HCT116 (cell line): ENCODE data around the gene B3GNT5. TPM values are rescaled to one million over a fixed set of nuclear protein-coding genes. Genes with fewer than 3 reads are reported as not detected.

Source experiments
- ATAC-seq: fragments of 200-7000 bp; cut with Tn5 transposase; 2 replicates; pipeline ENCODE4 v1.9.1; 2020; ENCODE audit warnings: mild to moderate bottlenecking, moderate library complexity
- BruUV-seq: library from RNA; stranded (reverse); fragments of 400-500 nt; replicated peaks from 2 replicates; lab custom pipeline; 2021; lab: Mats Ljungman, UMichigan
- CTCF ChIA-PET: fragments of 300-600 bp; sonication (Branson Sonifier 250); formaldehyde crosslinking; loops from one replicate; lab custom pipeline; 2021; ENCODE audit warnings: antibody characterized with exemption; lab: Charles Lee
- POLR2A ChIA-PET: fragments of 300-600, 350-600 bp; sonication (Branson Sonifier 250); formaldehyde crosslinking; loops from one replicate; lab custom pipeline; 2021; ENCODE audit warnings: antibody characterized with exemption; lab: Charles Lee
- RAD21 ChIA-PET, 2 experiments: fragments of 300-600 bp; sonication (Branson Sonifier 250); formaldehyde crosslinking; loops; one replicate each; lab custom pipeline; 2023; ENCODE audit warnings: low total read pairs in 2 of 2; ENCODE audit not compliant: uncharacterized antibody in 2 of 2, unreplicated experiment in 2 of 2, low non-redundant PET in 1 of 2; lab: Charles Lee
- DNase-seq: peaks from one replicate; pipeline ENCODE4 v3.0.0-alpha.2; 2010; ENCODE audit warnings: low read depth, low spot score
- H2AFZ ChIP-seq: fragments of 200-600 bp; shearing (Covaris generic), sonication (generic); 2 replicates; pipeline ENCODE4 v1.6.1; 2017; ENCODE audit warnings: low read depth, mixed run types, mixed read lengths, antibody characterized with exemption, low read length; ENCODE audit not compliant: poor library complexity, severe bottlenecking
- H3K27ac ChIP-seq: 2 replicates; pipeline ENCODE4 v1.5.1; 2012; ENCODE audit warnings: low read depth, low read length
- H3K27me3 ChIP-seq: fragments of 200-600 bp; sonication (generic); 2 replicates; pipeline ENCODE4 v1.6.1; 2016; ENCODE audit warnings: mixed run types, low read length, mixed read lengths; ENCODE audit not compliant: insufficient read depth
- H3K36me3 ChIP-seq, 2 experiments: fragments of 200-500 bp in 1 of 2; fragments of 200-600 bp in 1 of 2; sonication (Bioruptor generic) in 1 of 2; sonication (generic) in 1 of 2; 2 replicates each; pipeline versions ENCODE4 v1.5.1 to v1.6.1; 2014 to 2016; ENCODE audit warnings: low read length in 2 of 2, inconsistent platforms in 1 of 2, mixed read lengths in 1 of 2, mixed run types in 1 of 2; ENCODE audit not compliant: insufficient read depth in 2 of 2, control insufficient read depth in 1 of 2
- H3K4me1 ChIP-seq, 2 experiments: fragments of 200-600 bp in 1 of 2; sonication (generic) in 1 of 2; 2 replicates each; pipeline versions ENCODE4 v1.5.1 to v1.6.1; 2012 to 2017; ENCODE audit warnings: low read length in 2 of 2, inconsistent platforms in 1 of 2, mild to moderate bottlenecking in 1 of 2, mixed read lengths in 1 of 2, mixed run types in 1 of 2, moderate library complexity in 1 of 2; ENCODE audit not compliant: insufficient read depth in 2 of 2, control insufficient read depth in 1 of 2
- H3K4me2 ChIP-seq: fragments of 200-600 bp; sonication (generic); 2 replicates; pipeline ENCODE4 v1.6.1; 2017; ENCODE audit warnings: mixed run types, low read length, mixed read lengths
- H3K4me3 ChIP-seq, 2 experiments: fragments of 200-600 bp in 1 of 2; sonication (generic) in 1 of 2; replicated peaks in 1 of 2; 2 replicates each; pipeline ENCODE4 v1.5.1; 2011 to 2016; ENCODE audit warnings: low read length in 2 of 2, control low read depth in 1 of 2, low read depth in 1 of 2, mild to moderate bottlenecking in 1 of 2, mixed read lengths in 1 of 2, mixed run types in 1 of 2
- H3K79me2 ChIP-seq: fragments of 200-600 bp; sonication (generic); 2 replicates; pipeline ENCODE4 v1.6.1; 2017; ENCODE audit warnings: mild to moderate bottlenecking, mixed run types, low read length, moderate library complexity, mixed read lengths; ENCODE audit not compliant: insufficient read depth
- H3K9ac ChIP-seq: fragments of 200-600 bp; sonication (generic); 2 replicates; pipeline ENCODE4 v1.6.1; 2016; ENCODE audit warnings: low read length, mixed read lengths
- H3K9me2 ChIP-seq: fragments of 200-600 bp; sonication (generic), shearing (Covaris generic); 2 replicates; pipeline ENCODE4 v1.6.1; 2017; ENCODE audit warnings: mixed run types, mild to moderate bottlenecking, moderate library complexity; ENCODE audit not compliant: insufficient read depth
- H3K9me3 ChIP-seq, 2 experiments: fragments of 200-500 bp in 1 of 2; fragments of 200-600 bp in 1 of 2; sonication (Bioruptor generic) in 1 of 2; sonication (generic) in 1 of 2; 2 replicates each; pipeline ENCODE4 v1.6.1; 2014 to 2017; ENCODE audit warnings: low read length in 2 of 2, mixed read lengths in 2 of 2, inconsistent platforms in 1 of 2, low read depth in 1 of 2, mild to moderate bottlenecking in 1 of 2, mixed run types in 1 of 2, moderate library complexity in 1 of 2; ENCODE audit not compliant: control insufficient read depth in 1 of 2, insufficient read depth in 1 of 2
- H4K20me1 ChIP-seq: fragments of 200-600 bp; sonication (generic), shearing (Covaris generic); 2 replicates; pipeline ENCODE4 v1.6.1; 2017; ENCODE audit warnings: mixed run types, mild to moderate bottlenecking, moderate library complexity; ENCODE audit not compliant: insufficient read depth
- CBX3 ChIP-seq: IDR thresholded peaks from 2 replicates; pipeline ENCODE4 v1.6.1; 2012; ENCODE audit warnings: low read depth
- CEBPB ChIP-seq: IDR thresholded peaks from 2 replicates; pipeline ENCODE4 v1.6.1; 2012; ENCODE audit warnings: low read depth
- EGR1 ChIP-seq: IDR thresholded peaks from 2 replicates; pipeline ENCODE4 v1.6.1; 2012; ENCODE audit warnings: low read depth
- ELF1 ChIP-seq: IDR thresholded peaks from 2 replicates; pipeline ENCODE4 v1.6.1; 2012; ENCODE audit warnings: low read depth, borderline replicate concordance
- FOSL1 ChIP-seq: IDR thresholded peaks from 2 replicates; pipeline ENCODE4 v1.6.1; 2012; ENCODE audit warnings: low read depth
- POLR2AphosphoS5 ChIP-seq: IDR thresholded peaks from 2 replicates; pipeline ENCODE4 v1.6.1; 2011; ENCODE audit warnings: mild to moderate bottlenecking, low read depth, low read length, moderate library complexity
- RAD21 ChIP-seq: IDR thresholded peaks from 2 replicates; pipeline ENCODE4 v1.6.1; 2012; ENCODE audit warnings: low read depth, mild to moderate bottlenecking
- SIN3A ChIP-seq: IDR thresholded peaks from 2 replicates; pipeline ENCODE4 v1.6.1; 2012; ENCODE audit warnings: low read depth
- SP1 ChIP-seq: IDR thresholded peaks from 2 replicates; pipeline ENCODE4 v1.6.1; 2012; ENCODE audit warnings: low read depth
- SRF ChIP-seq: IDR thresholded peaks from 2 replicates; pipeline ENCODE4 v1.6.1; 2012; ENCODE audit warnings: low read depth
- YY1 ChIP-seq: IDR thresholded peaks from 2 replicates; pipeline ENCODE4 v1.6.1; 2011; ENCODE audit warnings: low read length, low read depth, moderate library complexity, mild to moderate bottlenecking; ENCODE audit not compliant: insufficient replicate concordance; ENCODE audit errors: extremely low read depth
- ZNF274 ChIP-seq: fragments of 200-500 bp; sonication (Bioruptor generic); IDR thresholded peaks from 2 replicates; pipeline ENCODE4 v1.6.1; 2014; ENCODE audit warnings: mild to moderate bottlenecking, low read depth, low read length, inconsistent platforms
- intact Hi-C: fragments of 100-400 bp; cut with micrococcal nuclease; formaldehyde crosslinking; loops from 2 replicates; pipeline ENCODE4 v1.10.0; 2022
- total RNA-seq: library from RNA; stranded (reverse); gene quantifications from one replicate; pipeline ENCODE4 v1.2.1, GENCODE V29; 2021; ENCODE audit not compliant: unreplicated experiment
- TF ChIP-seq, protein P1 (sequence below), 3 experiments: fragments of 200-600 bp in 1 of 3; sonication (generic) in 1 of 3; IDR thresholded peaks in 2 of 3; conservative IDR thresholded peaks in 1 of 3; 2 replicates each; pipeline ENCODE4 v1.5.1; 2012 to 2017; ENCODE audit warnings: low read depth in 2 of 3, low read length in 2 of 3, antibody characterized with exemption in 1 of 3, borderline replicate concordance in 1 of 3, control low read depth in 1 of 3, mild to moderate bottlenecking in 1 of 3, mixed read lengths in 1 of 3, mixed run types in 1 of 3, moderate library complexity in 1 of 3; ENCODE audit not compliant: insufficient read depth in 1 of 3
- TF ChIP-seq, protein P2 (sequence below): IDR thresholded peaks from 2 replicates; pipeline ENCODE4 v1.6.1; 2011; ENCODE audit warnings: mild to moderate bottlenecking, low read length, moderate library complexity; ENCODE audit not compliant: insufficient replicate concordance; ENCODE audit errors: extremely low read depth
- TF ChIP-seq, protein P3 (sequence below): IDR thresholded peaks from 2 replicates; pipeline ENCODE4 v1.6.1; 2012; ENCODE audit warnings: low read depth
- TF ChIP-seq, protein P4 (sequence below): IDR thresholded peaks from 2 replicates; pipeline ENCODE4 v1.6.1; 2012

Gene B3GNT5
- total RNA-seq, 1 experiment from 2014 or later: 25.3 TPM

DNA sequence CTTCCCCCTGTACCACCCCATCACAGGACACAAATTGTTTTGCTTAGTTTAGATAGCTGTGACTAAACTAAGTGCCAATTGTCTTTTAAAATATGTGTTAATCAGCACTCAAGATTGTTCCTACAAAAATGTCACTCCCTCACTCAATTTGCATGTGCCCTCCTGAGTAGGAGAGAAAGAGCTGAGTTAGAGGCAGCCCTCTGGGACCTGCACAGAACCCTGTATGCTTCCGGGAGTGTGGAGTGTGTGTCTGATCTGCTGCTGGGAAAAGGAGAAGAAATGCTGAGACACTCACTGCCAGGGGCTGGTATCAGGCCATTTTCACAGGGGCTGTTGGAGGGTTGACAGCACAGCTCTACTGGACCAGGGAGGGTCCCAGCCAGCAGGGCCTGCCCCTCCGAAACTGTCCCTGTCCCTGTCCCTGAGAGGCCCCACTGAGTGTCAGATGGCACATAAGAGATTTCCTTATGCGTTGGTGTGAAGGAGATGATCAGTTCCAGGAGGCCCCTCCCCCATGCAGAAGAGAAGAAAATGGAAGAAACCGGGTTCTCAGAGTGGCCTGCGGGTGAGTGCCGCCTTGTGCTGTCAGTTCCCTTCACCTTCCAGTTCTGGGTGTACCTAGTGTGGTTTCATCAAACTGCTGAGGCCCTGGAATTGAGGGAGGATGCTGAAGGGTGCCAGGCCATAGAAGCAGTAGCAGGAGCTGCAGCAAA is 3.9 kb upstream of the B3GNT5 start:
- POLR2A ChIA-PET: no interaction called here
- Histone ChIP-seq H3K79me2 (peaks cover 9% of the 10 kb centered on the region; the same call in 1 of the 2 replicates), H3K27me3 (no peaks in the 10 kb centered on the region), H3K4me2 (no peak overlapping the region), H2AFZ (no peak overlapping the region), H3K27ac (no peak overlapping the region), H3K9me2 (no peaks in the 10 kb centered on the region), H3K9me3 (no peaks in the 10 kb centered on the region), H4K20me1 (no peaks in the 10 kb centered on the region), H3K4me1 (peaks cover 5 to 8% of the 10 kb centered on the region in 2 experiments; a peak in 3 of 4 replicates), H3K36me3 (no peaks in the 10 kb centered on the region), H3K9ac (no peak overlapping the region), H3K4me3 (no peak overlapping the region)
- no peak for ATAC-seq
- intact Hi-C loops: no loop called here
- CTCF ChIA-PET: no interaction called here
- no peak for DNase-seq
- RAD21 ChIA-PET: no interaction called here
- no TSS peak for BruUV-seq
- no peak for TF ChIP-seq POLR2AphosphoS5
- no peak for TF ChIP-seq CEBPB
- no peak for TF ChIP-seq SIN3A
- TF ChIP-seq EGR1: no peak
- TF ChIP-seq SP1: no peak
- TF ChIP-seq, protein P1, sequence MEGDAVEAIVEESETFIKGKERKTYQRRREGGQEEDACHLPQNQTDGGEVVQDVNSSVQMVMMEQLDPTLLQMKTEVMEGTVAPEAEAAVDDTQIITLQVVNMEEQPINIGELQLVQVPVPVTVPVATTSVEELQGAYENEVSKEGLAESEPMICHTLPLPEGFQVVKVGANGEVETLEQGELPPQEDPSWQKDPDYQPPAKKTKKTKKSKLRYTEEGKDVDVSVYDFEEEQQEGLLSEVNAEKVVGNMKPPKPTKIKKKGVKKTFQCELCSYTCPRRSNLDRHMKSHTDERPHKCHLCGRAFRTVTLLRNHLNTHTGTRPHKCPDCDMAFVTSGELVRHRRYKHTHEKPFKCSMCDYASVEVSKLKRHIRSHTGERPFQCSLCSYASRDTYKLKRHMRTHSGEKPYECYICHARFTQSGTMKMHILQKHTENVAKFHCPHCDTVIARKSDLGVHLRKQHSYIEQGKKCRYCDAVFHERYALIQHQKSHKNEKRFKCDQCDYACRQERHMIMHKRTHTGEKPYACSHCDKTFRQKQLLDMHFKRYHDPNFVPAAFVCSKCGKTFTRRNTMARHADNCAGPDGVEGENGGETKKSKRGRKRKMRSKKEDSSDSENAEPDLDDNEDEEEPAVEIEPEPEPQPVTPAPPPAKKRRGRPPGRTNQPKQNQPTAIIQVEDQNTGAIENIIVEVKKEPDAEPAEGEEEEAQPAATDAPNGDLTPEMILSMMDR (IDR thresholded peaks at IDR 0.05 in 2 of 3, conservative IDR thresholded peaks at IDR 0.05 in 1 of 3; ENCODE audit: borderline replicate concordance in 1 of 3, insufficient read depth in 1 of 3, low read depth in 2 of 3, low read length in 2 of 3): no peak
- TF ChIP-seq, protein P2, sequence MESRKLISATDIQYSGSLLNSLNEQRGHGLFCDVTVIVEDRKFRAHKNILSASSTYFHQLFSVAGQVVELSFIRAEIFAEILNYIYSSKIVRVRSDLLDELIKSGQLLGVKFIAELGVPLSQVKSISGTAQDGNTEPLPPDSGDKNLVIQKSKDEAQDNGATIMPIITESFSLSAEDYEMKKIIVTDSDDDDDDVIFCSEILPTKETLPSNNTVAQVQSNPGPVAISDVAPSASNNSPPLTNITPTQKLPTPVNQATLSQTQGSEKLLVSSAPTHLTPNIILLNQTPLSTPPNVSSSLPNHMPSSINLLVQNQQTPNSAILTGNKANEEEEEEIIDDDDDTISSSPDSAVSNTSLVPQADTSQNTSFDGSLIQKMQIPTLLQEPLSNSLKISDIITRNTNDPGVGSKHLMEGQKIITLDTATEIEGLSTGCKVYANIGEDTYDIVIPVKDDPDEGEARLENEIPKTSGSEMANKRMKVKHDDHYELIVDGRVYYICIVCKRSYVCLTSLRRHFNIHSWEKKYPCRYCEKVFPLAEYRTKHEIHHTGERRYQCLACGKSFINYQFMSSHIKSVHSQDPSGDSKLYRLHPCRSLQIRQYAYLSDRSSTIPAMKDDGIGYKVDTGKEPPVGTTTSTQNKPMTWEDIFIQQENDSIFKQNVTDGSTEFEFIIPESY: no peak
- TF ChIP-seq FOSL1: no peak
- TF ChIP-seq YY1: no peak
- TF ChIP-seq SRF: no peak
- no peak for TF ChIP-seq CBX3
- TF ChIP-seq, protein P3, sequence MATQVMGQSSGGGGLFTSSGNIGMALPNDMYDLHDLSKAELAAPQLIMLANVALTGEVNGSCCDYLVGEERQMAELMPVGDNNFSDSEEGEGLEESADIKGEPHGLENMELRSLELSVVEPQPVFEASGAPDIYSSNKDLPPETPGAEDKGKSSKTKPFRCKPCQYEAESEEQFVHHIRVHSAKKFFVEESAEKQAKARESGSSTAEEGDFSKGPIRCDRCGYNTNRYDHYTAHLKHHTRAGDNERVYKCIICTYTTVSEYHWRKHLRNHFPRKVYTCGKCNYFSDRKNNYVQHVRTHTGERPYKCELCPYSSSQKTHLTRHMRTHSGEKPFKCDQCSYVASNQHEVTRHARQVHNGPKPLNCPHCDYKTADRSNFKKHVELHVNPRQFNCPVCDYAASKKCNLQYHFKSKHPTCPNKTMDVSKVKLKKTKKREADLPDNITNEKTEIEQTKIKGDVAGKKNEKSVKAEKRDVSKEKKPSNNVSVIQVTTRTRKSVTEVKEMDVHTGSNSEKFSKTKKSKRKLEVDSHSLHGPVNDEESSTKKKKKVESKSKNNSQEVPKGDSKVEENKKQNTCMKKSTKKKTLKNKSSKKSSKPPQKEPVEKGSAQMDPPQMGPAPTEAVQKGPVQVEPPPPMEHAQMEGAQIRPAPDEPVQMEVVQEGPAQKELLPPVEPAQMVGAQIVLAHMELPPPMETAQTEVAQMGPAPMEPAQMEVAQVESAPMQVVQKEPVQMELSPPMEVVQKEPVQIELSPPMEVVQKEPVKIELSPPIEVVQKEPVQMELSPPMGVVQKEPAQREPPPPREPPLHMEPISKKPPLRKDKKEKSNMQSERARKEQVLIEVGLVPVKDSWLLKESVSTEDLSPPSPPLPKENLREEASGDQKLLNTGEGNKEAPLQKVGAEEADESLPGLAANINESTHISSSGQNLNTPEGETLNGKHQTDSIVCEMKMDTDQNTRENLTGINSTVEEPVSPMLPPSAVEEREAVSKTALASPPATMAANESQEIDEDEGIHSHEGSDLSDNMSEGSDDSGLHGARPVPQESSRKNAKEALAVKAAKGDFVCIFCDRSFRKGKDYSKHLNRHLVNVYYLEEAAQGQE: no peak
- no peak for TF ChIP-seq ZNF274
- TF ChIP-seq, protein P4, sequence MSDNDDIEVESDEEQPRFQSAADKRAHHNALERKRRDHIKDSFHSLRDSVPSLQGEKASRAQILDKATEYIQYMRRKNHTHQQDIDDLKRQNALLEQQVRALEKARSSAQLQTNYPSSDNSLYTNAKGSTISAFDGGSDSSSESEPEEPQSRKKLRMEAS: no peak
- no peak for TF ChIP-seq RAD21
- no peak for TF ChIP-seq ELF1
